Measurements from ENCODE around the gene CIDEA.

GRCh38 chr18:12308386-12309100 is 54.4 kb downstream of the CIDEA start:
- TF ChIP-seq CTCF (conservative IDR thresholded peaks at IDR 0.05 in 1 of 2, IDR thresholded peaks at IDR 0.05 in 1 of 2; ENCODE audit: low read depth in 1 of 2, low read length in 2 of 2) (no peak), EZH2 (IDR thresholded peaks at IDR 0.05; ENCODE audit: low read length, missing control alignments) (no peak)
